Activated T-cell treated with anti-CD3 and anti-CD28 coated beads for 48 hours (primary cell): ENCODE results near the gene NIPA2.

Source experiments
- DNase-seq: peaks from one replicate; pipeline ENCODE4 v3.0.0-alpha.2; 2020; ENCODE audit warnings: low read depth

Gene NIPA2

GRCh38 chr15:22839046-22839695 lies 705 bp downstream of the NIPA2 start:
- DNase-seq = no peak

GRCh38 chr15:22844421-22845288 lies 6.2 kb downstream of the NIPA2 start:
- DNase-seq = no peak

DNA sequence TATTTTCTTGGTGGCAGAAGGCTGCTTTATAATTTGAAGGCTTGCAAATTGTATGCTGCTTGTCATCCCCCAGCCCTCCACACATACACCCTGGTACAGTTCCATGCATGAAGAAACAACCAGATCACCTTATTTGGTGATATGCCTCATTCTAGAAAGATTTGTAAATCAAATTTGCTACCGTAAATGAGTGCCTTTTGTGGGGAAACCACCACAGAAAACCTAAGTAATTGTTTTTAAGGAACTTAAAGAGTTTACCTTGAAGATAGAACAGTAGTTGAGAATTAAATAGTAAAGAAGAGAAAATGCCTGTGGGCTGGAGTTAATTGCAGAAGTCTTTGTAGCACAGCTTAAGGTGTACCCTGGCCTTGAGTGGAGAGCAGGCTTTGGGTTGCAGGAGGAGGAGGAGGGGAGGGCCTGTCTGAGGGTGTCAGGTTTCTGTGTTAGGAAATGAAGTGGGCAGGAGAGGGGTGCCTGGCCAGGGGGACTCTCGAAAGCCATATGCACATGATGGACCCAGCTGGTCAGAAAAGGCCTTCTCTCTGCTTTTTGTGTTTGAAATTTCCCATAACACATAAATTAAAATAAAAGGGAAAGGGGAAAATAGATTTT lies 6.9 kb downstream of the NIPA2 start:
- DNase-seq = no peak

DNA sequence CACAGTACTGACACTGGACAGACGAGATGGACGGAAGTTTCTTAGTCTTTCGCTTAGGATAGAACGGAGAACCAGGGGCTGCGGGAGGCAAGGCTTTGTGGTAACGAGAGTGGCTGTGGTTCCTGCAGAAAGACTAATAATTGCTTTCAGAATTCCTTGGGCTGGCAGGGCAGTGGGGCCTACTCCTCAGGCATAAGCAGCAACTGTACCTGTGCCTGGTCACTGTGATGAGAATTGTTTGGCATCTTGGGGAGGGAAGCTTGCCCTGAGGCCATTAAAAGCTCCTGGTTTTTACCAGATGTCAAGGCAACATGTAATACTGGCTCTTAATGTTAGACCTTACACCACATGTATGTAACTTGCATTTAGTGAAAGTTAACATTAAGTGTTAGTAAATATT lies 7.6 kb downstream of the NIPA2 start:
- DNase-seq = no peak

DNA sequence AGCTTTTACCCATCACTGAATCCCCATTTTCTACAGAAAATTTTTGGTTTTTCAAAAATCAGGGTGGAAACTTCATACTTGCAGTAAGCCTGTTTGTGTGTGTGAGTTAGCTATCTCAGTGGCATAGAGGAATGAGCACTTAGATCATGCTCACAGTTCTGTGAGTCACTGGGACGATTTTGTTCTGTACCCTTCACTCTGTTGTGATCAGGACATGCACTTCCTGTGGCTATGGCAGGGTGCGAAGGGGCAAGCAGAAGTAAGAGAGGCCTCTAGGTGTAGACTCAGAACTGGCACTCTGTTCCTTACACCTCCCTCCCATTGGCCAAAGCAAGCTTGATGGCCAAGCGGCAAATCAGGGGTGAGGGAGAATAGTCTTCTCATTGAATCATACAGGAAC lies 11.6 kb downstream of the NIPA2 start:
- DNase-seq = no peak

DNA sequence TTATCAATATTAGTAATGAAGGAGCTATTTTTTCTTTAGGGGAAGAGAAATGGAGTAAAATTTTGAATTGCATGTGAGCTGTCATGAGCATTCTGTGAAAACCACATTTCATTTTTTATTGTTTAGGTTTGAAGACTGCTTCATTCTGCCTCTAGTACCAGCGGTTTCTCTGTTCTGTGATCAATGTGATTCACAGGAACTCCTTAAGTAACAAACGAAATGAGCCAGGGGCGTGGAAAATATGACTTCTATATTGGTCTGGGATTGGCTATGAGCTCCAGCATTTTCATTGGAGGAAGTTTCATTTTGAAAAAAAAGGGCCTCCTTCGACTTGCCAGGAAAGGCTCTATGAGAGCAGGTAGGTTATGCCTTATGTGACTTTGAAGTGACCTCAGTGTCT lies 13.0 kb downstream of the NIPA2 start:
- DNase-seq = no peak

- no peak for DNase-seq
Measured at GRCh38 chr15:22855791-22856190, 17.3 kb downstream of the NIPA2 start.

- DNase-seq = no peak
Measured at GRCh38 chr15:22856659-22857058, 18.2 kb downstream of the NIPA2 start.

GRCh38 chr15:22861161-22861560 lies 22.7 kb downstream of the NIPA2 start:
- no peak for DNase-seq

DNA sequence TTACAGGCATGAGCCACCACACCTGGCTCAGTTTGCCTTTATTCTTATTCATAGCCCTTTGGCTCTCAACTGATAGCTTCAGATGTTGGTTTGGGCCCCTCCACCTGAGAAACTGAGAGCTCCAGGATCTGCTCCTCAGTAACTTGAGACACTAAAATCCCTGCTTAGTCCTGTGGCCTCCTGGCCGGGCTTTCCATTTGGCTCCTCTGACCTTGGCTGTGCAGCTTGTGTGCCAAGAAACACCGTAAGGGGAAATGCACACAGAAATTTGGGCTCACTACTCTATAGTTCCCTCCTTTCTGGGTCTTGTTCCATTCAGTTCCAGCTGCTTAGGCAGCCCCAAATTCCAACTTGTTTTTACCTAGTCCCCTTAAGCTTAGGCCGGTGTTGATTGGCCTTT lies 24.9 kb downstream of the NIPA2 start:
- no peak for DNase-seq

DNA sequence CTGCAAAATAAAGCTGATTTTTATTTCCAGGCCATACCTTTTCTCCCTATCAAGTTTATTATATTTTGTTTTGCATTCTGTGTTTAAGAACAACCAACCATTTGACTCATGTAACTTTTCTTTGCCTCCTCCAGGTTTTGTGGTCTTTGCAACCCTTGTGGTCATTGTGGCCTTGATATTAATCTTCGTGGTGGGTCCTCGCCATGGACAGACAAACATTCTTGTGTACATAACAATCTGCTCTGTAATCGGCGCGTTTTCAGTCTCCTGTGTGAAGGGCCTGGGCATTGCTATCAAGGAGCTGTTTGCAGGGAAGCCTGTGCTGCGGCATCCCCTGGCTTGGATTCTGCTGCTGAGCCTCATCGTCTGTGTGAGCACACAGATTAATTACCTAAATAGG lies 27.6 kb downstream of the NIPA2 start:
- no peak for DNase-seq

DNA sequence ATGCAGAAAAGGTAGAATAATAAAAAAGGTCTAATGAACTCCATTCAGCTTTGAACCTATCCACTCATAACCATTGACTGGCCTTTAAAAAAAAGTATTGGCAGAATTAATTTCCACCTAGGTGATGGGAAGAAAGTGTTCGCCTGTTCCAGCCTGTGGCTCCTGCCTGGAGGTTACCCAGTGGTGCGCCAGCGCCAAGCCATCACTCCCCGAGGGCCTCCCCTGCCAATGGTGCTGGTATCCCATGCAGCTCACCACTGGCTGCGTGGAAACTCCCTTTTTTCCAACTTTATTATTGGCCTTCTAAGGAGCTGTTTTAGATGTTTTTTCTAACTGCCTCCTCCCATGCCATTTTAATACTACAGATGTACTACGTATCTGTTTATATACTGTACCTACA lies 29.4 kb downstream of the NIPA2 start:
- no peak for DNase-seq

DNA sequence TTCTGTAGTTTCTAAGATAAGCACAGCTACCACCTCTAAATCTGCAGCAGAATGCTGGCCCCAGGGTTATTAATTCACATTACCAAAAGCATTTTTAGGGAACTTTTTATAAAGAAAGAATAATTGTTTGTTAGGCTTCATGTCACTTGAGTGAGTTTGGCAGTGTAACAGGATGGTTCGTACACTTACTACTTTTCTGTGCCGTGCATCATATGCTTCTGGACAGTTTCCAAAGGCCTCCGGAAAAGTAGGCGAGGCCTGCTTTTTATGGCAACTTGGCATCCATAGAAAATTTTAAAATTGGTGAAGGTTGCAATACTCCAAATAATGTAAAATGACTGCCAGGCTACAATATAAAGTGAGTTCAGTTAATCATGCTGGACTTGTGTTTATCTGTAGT lies 30.0 kb downstream of the NIPA2 start:
- no peak for DNase-seq

GRCh38 chr15:22868928-22869327 lies 30.5 kb downstream of the NIPA2 start:
- DNase-seq = no peak

GRCh38 chr15:22869856-22870255 lies 31.4 kb downstream of the NIPA2 start:
- no peak for DNase-seq

DNA sequence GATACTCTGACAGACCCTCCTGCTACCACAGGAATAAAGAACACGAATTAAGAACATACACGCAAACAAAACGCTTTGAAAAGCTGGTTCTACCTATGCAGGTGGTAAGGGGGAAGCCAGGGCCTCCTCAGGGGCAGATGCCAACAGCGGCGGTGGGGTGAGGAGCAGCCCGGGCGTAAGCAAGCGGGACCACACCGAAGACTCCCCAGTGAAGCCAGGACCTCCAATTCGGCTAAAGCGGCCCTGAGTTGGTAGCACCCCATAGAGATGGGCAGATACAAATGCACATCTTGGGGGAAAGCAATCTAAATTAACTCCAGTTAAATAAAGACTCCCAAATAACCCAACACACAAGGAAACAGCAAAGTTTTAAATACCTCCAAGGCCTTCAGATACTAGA lies 32.4 kb downstream of the NIPA2 start:
- DNase-seq = no peak

- no peak for DNase-seq
Measured at GRCh38 chr15:22871481-22872086, 33.1 kb downstream of the NIPA2 start.

GRCh38 chr15:22872936-22873701 lies 34.7 kb downstream of the NIPA2 start:
- no peak for DNase-seq

DNA sequence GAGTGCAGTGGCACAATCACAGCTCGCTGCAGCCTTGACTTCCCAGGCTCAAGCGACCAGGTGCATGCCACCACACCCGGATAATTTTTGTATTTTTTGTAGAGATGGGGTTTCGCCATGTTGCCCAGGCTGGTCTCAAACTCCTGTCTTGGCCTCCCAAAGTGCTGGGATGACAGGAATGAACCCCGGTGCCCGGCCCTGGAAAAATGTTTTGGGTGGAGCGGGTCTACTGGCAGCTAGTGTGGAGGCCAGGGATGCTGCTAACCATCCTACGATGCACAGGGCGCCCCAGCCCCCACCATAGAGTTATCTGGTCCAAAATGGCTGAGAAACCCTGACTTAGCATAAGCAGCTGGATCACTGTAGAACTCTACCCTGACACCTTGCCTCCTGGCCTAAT lies 35.4 kb downstream of the NIPA2 start:
- DNase-seq = no peak

DNA sequence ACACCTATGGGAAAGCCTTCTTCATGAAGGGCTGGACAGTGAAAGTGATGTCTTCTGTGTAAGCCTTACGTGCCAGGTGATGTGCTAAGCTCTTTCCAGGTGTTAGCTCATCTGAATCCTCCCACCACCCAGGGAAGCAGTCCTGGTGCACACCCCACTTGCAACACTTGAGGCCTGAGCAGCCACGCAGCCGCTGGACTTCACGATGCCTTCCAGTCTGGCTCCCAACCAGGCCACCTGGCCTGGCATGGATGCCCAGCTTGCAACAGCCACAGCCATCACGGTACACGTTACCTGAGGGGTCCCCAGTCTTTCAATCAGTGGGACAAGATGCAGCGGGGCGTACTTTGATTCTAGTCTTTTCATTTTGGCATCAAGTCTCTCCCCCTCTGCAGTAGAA lies 35.8 kb downstream of the NIPA2 start:
- DNase-seq = no peak

GRCh38 chr15:22874966-22875365 lies 36.5 kb downstream of the NIPA2 start:
- no peak for DNase-seq

GRCh38 chr15:22877117-22877516 lies 38.7 kb downstream of the NIPA2 start:
- no peak for DNase-seq
